ENCODE data around the gene ATP8A2.
"Not testable (repeated sequence)": the region's sequence is repeated elsewhere in the genome, so short reads cannot be mapped to it uniquely, and the experiment has no call there.

Gene ATP8A2

DNA sequence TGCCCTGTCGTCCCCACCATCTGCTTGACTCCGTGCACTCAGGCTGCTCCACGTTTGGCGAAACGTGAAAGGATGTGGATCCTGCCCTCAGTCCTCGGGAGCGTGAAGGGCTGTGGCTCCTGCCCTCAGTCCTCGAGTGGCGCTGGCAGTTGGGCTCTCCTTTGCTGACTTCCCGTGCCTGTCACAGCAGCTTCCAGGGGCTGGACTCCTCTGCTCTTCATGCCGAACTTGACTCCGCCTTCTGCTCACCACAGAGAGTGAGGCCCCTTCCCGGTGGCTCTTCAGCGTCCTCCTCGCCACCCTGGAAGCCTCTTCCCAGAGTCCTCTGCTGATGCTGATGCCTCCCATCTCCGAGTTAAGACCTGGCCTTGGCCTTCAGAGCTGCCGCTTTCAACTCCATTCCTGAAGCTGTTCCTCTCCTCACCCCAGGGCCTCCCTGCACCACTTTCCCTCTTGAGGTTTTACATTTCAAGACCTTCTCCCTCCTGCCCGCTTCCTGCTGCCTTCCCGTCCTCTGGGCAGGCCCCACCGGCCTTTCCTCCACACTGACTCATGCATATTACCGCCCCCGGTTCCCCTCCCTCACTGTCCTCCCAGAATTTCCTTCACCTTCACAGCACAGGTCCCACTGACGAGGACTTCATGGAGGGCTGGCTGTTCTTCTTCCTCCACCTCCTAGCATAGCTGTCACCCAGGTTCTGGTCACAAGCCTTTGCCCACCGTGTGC is 568.4 kb downstream of the ATP8A2 start:
- DNase-seq = no peak

DNA sequence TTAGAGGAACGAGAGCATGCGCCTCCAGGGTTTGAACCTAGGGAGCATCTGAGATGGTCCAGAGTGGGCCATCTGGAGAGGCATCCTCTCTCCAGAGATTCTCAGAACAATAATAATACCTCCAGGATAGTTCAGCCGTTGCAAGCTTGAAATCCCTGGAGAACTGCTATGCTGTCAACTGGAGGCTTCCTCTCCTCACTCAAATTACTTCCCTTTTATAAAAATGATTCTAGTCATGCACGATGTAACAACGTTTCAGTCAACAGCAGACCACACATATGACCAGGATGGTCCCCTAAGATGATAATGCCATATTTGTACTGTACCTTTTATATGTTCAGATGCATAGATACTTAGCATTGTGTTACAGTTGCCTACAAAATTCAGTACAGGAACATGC is 571.3 kb downstream of the ATP8A2 start:
- DNase-seq = no peak

DNA sequence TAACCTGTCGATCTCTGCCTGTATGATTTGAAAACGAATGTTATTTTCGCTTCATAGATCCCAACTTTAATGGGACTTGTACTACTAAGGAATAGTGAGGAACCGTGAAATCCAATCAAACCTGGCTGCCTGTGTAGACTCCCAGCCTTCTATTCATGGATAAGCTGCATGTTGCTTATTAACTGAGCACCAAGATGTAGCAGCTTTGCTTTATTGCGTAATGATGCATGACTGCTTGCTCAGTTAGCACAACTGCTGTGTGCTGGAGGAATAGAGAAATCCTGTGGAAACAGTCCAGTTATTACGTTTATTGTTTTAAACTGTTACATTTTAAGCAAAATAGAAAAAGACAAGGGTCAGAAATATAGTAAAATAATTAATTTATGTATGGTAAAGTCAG is 571.9 kb downstream of the ATP8A2 start:
- DNase-seq = no peak

DNA sequence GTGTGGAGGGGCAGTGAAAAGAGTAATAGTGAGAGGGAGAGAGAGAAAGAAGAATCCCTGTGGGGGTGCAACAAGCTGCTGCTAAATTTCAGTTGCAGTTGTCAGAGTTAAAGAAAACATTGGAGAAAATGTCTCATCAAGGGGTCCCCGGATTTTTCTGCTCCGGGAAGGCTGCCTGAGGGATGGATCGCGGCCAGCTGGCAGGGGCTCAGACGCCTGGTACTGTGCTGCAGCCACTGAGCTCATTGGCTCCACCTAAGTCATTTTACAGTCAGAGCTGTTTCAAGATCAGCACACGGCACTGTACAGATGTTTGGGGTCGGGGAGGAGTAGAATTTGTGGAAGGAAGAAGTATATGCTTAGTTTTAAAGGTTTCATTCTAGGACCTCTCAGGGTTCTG is 573.8 kb downstream of the ATP8A2 start:
- DNase-seq = no peak

DNA sequence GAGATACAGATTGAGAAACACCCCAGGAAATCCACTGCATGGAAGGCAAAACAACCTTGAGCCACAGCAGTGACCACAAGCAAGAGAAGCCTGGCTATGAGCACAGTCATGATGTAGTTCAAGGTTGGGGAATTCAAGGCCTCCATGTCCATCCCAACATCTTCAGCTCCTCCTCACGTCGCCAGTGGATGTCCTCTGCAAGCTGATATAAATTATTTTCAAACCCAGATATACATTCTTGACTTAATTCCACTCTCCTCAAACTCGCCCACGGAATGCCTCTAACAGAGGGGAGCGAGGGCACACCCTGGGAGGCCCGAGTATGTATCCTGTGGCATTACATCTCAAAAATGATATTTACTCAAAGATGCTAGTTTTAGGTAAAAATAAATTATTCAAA is 574.5 kb downstream of the ATP8A2 start:
- no peak for DNase-seq

DNA sequence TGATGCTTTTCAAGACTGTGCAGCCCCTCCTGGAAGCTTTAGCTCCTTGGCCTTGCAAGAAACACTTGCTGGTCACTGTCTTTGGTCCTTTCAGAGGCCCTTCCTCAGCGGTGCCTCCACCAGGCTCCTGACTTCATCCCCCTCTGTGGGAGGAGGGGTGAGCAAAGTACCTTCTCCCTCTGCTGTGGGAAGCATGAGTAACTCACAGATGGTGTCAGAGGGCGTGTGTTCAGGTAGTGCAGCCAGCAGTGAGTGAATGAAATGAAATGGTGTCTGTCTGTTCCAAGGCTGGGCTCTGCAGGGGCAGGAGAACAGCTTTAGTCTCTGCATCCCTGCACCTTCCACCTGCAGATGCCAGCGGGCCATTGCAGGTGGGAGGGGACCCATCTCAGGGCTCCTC is 577.1 kb downstream of the ATP8A2 start:
- no peak for DNase-seq

DNA sequence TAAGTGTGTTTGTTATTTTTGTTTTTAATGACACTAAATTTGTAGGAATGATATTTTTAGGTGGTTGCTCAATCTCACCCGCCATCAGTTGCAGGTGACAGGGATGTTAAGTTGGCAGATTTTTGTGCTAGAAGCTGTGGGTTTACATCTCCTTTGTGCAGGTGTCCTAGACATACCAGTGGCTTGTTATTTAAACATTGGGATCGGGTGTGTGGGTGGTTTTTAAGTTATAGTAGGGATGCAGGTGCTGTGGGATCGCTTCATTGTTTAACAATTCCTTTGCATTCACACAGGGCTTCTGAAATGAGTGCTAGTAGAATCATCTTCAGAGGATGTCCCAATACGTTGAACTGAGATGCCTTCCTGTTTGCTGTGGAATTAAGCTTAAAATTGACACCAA is 580.1 kb downstream of the ATP8A2 start:
- DNase-seq = no peak

DNA sequence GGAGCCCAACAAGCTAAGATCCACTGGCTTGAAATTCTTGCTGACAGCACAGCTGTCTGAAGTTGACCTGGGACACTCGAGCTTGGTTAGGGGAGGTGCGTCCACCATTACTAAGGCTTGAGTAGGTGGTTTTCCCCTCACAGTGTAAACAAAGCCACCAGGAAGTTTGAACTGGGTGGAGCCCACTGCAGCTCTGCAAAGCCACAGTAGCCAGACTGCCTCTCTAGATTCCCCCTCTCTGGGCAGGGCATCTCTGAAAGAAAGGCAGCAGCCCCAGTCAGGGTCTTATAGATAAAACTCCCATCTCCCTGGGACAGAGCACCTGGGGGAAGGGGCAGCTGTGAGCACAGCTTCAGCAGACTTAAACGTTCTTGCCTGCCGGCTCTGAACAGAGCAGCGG is 582.3 kb downstream of the ATP8A2 start:
- DNase-seq = not testable (repeated sequence)

DNA sequence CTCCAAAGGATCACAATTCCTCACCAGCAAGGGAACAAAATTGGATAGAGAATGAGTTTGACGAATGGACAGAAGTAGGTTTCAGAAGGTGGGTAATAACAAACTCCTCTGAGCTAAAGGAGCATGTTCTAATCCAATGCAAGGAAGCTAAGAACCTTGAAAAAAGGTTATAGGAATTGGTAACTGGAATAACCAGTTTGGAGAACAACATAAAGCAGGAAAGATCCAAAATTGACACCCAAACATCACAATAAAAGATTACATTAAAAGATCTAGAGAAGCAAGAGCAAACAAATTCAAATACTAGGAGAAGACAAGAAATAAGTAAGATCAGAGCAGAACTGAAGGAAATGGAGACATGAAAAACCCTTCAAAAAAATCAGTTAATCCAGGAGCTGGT is 583.2 kb downstream of the ATP8A2 start:
- DNase-seq = not testable (repeated sequence)

DNA sequence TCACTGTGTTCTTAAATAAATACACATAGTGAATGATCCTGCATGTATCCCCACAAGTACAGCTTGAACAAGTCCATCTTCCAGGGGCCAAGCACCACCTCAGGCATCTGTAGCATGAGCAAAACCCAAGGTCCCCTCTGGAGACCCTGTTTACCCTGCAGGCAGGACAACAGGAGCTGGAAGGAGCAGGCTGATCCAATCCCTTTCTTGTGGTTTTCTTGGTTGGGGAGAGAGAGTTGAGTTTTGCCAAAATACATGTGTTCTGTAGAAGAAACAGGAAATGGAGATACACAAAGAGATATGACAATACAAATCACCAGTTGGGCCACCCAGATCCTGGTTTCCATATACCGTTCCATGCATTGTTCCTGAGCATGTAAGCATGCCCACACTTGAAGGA is 587.2 kb downstream of the ATP8A2 start:
- DNase-seq = no peak

DNA sequence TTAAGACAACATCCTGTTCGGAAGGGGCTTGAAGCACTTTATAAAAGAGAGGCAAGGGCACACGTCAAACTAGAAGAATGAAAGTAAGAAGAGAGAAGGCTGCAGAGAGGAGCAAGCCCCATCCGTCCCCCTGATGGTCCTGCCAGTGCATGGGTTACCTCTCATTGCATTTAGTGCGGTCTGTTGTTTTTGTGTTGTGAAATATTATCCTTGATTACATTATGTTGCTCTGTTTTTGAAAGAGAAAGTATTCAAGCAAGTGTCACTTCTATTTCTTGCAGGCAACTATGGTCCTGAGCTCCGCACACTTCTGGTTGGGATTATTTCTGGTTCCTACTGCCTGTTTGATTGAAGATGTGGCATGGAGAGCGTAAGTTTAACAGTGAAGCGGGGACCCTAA is 589.5 kb downstream of the ATP8A2 start:
- no peak for DNase-seq

DNA sequence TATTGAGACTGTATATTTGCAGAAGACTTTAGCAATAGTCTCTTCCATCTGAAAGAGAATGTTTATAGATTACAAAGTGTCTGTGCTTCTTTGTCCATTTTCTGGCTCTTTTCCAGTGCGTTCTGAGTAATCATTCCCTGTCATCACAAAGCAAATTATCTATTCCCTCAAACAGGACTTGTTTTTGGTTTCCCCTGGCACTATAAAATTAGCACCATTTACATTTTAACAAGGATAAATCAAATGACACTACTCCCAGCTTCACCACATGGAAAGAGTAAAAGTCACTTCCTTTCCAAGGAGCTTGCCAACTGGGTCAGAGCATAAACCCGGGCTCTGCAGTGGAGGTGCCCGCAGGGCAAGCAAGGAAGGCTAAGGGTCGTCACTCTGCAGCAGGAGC is 591.9 kb downstream of the ATP8A2 start:
- DNase-seq = no peak

DNA sequence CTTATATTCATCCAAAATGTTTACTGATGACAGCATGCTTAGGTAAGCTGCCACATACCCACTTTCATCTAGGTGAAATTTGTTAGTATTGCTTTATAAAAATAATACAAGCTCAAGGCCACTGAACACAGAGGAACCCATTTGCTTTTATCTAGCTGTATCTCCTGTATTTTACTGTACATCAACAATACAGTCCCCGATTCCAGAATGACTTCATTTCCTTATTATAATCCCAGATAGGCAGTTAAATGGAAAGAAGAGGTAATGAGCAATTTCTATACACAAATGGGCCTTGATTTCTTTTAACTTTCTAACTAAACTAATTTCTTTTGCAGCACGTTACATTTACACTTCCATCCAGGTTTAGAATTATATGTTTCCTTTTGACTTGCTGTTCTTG is 593.8 kb downstream of the ATP8A2 start:
- no peak for DNase-seq

DNA sequence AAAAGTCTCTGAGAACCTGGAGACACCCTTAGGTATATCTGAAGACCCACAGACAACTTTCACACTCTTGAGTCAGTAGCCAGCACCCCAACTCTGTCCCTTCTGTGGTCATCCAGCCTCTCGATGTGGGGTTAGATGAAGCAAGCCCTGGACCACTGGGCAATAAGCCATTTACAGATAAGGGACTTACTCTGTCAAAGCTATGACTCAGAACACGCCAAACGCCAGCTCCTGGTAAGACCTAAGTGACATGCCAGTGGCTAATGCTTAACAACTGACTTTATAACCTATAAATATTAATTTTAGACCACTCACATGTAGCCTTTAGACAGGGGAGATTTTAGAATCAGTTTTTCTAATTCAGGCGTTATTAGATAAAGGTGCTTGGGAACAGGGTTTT is 594.3 kb downstream of the ATP8A2 start:
- DNase-seq = no peak

DNA sequence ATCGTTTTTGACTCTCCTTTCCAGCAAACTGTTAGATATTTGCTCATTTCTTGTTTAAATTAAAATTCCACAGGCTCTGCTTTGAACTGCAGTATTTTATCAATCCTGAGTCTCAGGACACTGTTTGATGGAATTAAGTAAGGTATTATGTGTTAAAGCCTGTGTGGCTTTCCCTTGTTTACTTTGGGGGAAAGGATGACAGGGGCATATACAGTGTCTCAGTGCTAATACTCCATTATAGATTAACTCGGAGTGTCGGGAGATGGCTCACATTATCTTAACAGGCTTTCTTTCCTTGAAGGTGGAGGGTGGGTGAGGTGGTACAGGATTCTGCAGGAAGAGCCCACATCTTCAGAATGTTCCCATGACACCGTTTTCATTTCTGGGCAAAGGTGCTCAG is 595.4 kb downstream of the ATP8A2 start:
- DNase-seq = no peak

DNA sequence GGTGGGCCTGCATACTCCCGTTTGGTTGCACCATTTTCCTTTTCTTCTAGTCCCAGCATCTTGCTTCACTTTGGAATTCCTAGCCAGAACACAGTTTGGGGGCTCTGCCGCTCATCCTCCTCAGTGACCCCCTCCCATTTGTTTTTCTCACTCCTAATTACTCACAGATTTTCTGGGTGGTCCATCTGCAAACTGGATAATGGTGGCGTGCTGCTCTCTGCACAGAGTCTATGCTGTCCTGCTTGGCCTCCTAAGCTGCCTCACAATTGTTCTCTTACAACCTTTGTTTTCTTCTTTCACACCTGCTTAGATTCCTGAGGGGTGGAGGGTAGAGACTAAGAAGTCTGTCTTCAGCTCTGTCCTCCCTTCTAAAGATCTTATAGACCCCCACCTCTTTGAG is 599.3 kb downstream of the ATP8A2 start:
- DNase-seq = no peak

DNA sequence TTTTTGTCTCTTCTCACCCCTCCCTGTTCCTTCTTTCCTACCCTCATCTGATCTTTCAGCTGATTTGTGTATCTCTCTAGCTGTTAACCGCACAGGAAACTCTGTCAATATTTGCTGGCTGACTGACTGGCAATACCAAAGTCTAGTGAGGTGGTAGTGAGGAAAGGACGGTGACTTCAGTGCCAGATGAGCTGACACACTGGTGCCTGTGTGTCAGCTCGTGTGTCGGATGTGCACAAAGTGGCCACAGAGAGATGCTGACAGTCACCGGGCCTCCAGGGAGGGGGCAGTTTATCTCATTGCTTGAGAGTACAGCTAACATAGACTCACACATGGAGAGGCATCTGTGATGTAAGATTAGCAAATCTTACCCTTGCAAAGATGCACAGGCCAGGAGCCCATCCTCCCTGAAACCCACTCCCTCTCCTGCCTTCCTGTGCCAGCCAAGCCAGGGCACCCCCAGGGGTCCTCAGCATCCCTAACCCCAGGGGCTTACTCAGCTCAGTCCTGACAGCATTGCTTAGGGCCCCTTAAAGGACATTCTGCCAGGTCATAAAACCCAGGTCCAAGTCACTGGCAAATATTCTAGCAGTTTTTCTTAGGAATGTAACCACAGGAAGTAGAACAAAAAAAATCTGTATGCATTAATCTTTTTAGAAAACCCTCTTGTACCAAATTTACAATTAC is 599.8 kb downstream of the ATP8A2 start:
- no peak for DNase-seq

DNA sequence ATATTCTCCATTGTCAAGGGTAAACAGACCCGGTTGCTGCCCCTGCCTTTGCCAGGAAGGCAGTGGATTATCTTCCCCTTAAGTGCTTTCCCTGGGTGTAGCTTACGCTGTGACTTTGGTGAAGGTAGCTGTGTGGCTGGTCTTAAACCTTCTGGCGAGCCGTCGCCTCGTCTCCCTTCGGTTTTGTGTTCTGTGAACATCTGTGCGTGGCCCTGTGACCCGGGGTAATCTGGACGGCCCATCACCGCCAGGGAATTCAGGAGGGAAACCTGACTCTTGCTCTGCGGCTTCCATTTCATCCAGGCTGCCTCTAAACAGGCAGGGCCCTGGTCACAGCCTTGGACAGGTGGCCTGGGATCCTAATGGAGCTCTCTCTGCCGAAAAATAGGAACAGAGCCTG is 601.3 kb downstream of the ATP8A2 start:
- no peak for DNase-seq

DNA sequence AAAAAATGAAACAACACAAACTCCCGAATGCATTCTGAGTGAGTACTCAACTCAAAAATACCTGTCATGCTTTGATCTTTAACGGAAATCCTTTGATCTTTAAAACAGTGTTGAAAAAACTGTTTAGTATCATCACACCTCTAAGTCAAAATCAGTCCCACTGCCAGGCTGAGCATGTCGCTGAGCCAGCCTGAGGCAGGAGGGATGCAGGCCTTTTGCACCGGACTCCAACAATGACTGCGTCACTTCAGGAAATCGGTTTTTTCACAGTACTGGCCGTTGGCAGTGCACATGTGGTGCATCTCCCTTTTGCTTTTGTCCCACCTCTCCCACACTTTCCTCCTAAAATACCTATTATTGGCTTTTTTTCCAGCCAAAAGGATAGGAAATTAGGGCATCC is 601.8 kb downstream of the ATP8A2 start:
- no peak for DNase-seq

DNA sequence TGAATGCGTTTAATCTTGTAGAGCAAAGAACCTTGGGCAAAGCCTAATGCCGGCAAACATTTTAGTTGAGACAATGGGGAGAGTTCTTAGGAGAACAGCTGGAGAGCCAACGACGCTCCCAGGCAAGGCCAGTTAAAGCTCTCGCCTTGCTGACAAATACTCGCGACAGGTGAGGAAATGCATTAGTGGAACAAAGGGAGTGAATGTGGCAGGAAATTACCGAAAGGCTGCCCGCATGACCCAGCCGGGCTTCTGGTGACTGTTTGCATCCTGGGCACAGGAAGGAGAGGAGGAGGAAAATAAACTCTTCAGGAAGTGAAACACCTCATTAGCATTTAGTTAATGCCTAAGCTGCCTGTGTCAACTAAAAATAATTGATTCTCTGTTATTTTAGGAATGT is 605.4 kb downstream of the ATP8A2 start:
- DNase-seq = no peak

DNA sequence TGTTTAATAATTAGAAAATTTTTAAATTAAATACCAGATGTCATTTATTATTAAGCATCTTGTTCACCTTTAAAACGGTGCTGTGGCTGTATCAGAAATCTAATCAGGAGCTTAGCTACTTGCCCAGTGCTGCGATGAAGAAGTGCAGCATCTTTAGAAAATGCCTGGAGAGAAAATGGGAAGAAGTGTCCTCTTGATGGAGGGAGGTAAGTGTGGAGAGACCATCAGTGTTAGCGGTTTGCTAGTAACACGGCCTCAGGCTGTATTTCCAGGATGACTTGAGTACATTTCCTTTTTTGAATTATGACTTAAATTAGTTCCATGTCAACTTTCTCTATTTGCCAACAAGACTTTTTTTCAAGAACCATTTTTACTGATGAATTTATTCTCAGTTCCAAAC is 605.9 kb downstream of the ATP8A2 start:
- no peak for DNase-seq

DNA sequence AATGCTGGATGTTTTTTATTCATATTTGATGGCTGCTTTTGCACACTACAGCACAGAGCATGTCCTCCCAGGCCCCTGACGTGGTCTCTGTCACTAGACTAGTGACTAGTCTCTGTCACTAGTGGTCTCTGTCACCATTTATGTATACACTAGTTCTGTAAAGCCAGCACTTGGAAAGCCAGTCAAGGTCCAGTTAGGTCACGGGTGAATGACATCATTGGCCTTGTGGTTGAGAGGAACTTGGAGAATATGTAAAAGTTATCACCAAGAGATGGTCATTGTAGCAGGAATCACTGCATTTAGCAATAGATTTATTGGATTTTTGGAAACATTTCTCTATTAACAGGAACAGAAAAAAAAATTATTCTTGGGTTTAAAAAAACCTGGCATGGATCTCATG is 607.2 kb downstream of the ATP8A2 start:
- no peak for DNase-seq

DNA sequence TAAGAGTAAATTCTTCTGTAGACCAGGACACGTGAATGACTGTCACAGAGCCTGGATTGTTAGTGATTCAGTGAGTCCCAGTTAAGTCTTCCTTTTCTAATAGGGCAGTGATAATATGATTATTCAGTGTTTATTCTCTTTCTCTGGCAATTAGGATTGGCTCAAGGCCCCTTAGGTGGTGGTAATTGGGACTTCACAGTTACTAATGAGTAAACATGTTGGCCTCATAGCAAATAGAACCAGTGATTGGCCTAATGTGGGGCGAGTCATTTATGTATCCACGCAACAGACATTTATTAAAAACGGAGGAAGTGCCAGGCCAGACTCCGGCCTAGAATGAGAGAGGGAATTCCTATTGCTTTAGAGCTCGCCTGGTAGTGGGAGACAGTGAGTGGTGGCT is 607.6 kb downstream of the ATP8A2 start:
- no peak for DNase-seq

DNA sequence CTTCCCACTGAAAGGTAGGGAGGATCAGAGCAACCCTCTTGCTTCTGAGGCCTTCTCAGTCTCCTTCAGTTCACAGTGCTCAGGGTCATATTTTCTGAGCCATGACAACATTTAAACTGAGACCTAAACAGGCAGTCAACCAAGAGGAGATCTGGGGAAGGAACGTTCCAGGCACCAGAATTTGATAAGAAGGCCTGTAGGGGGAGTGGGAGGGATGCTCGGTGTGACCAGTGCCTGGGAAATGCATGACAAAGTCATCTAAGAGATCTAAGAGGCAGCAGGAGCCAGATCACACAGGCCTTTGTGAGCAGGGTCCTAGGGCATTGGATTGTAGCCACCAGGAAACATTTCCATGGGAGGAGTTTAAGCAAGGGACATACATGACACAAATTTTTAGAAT is 608.5 kb downstream of the ATP8A2 start:
- DNase-seq = no peak

DNA sequence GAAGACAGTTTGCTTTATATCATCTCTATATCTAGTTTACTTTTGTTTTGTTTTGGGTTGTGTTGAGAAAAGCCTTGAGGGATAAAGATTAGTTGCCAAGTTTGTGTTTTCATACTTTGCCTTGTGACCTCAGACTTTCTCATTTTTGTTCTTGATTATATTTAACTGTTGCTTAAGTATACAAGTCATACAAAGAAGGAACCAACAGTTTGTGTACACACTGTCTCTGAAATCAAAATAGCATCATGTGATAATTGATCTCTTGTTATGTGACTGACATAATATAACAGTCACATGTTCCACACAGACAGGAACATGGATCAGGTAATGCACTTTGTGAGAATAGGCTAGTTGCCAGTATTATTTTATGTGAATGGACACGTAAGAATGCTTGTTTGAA is 609.3 kb downstream of the ATP8A2 start:
- DNase-seq = no peak
